Endothelial cell of umbilical vein (primary cell): Measurements from ENCODE around the gene TFIP11. TPM values are rescaled to one million over a fixed set of nuclear protein-coding genes. Genes with fewer than 3 reads are reported as not detected.

Source experiments
- BruUV-seq: library from RNA; stranded (reverse); fragments of 400-500 nt; replicated peaks from 2 replicates; lab custom pipeline; 2021; lab: Mats Ljungman, UMichigan
- CTCF ChIA-PET: fragments of 300-600, 350-600 bp; sonication (Branson Sonifier 250); formaldehyde crosslinking; loops from one replicate; lab custom pipeline; 2021; ENCODE audit warnings: antibody characterized with exemption, inconsistent platforms; lab: Charles Lee
- POLR2A ChIA-PET: fragments of 300-600, 350-600 bp; sonication (Branson Sonifier 250); formaldehyde crosslinking; loops from one replicate; lab custom pipeline; 2021; ENCODE audit warnings: antibody characterized with exemption, inconsistent platforms; lab: Charles Lee
- DNase-seq: peaks from one replicate; pipeline ENCODE4 v3.0.0-alpha.2; 2011; ENCODE audit warnings: low read depth, low spot score
- FAIRE-seq: peaks from 2 replicates; lab custom pipeline; 2011; peaks lifted over from hg19 to GRCh38; lab: Jason Lieb, UNC
- H2AFZ ChIP-seq: 2 replicates; pipeline ENCODE4 v1.6.0; 2012; ENCODE audit warnings: low read depth, low read length, control low read depth, inconsistent platforms
- H3K27ac ChIP-seq: 2 replicates; pipeline ENCODE4 v1.5.1; 2011; ENCODE audit warnings: low read depth, mild to moderate bottlenecking, control low read depth, low read length, moderate library complexity; ENCODE audit not compliant: insufficient read depth
- H3K27me3 ChIP-seq, 2 experiments: 2 replicates each; pipeline versions ENCODE4 v1.6.0 to v1.6.1; 2011; ENCODE audit warnings: low read length in 2 of 2, mixed read lengths in 1 of 2; ENCODE audit not compliant: control insufficient read depth in 2 of 2, insufficient read depth in 2 of 2
- H3K36me3 ChIP-seq, 2 experiments: 2 replicates in 1 of 2; 3 replicates in 1 of 2; pipeline ENCODE4 v1.5.1; 2011; ENCODE audit warnings: low read length in 2 of 2, mild to moderate bottlenecking in 1 of 2, moderate library complexity in 1 of 2; ENCODE audit not compliant: control insufficient read depth in 2 of 2, insufficient read depth in 2 of 2; ENCODE audit errors: extremely low read depth in 1 of 2
- H3K4me1 ChIP-seq: 3 replicates; pipeline ENCODE4 v1.5.1; 2011; ENCODE audit warnings: mild to moderate bottlenecking, low read length; ENCODE audit not compliant: control insufficient read depth, insufficient read depth; ENCODE audit errors: extremely low read depth
- H3K4me2 ChIP-seq: 2 replicates; pipeline ENCODE4 v1.6.1; 2011; ENCODE audit warnings: low read length, control low read depth, mixed read lengths; ENCODE audit not compliant: insufficient read depth
- H3K4me3 ChIP-seq, 3 experiments: fragments of 200-600 bp in 1 of 3; sonication (generic), shearing (Covaris generic) in 1 of 3; replicated peaks in 1 of 3; 2 replicates each; pipeline ENCODE4 v1.5.1; 2011 to 2016; ENCODE audit warnings: control low read depth in 3 of 3, low read length in 3 of 3, mild to moderate bottlenecking in 2 of 3, inconsistent platforms in 1 of 3, low read depth in 1 of 3, moderate library complexity in 1 of 3; ENCODE audit not compliant: insufficient read depth in 1 of 3
- H3K79me2 ChIP-seq: 2 replicates; pipeline ENCODE4 v1.6.0; 2012; ENCODE audit warnings: low read length, inconsistent platforms; ENCODE audit not compliant: control insufficient read depth, insufficient read depth
- H3K9ac ChIP-seq: replicated peaks from 2 replicates; pipeline ENCODE3; 2011; ENCODE audit warnings: low read length, control low read depth; ENCODE audit not compliant: insufficient read depth; ENCODE audit errors: extremely low read depth
- H3K9me1 ChIP-seq: replicated peaks from 3 replicates; pipeline ENCODE4 v1.6.0; 2011; ENCODE audit warnings: mild to moderate bottlenecking, low read length; ENCODE audit not compliant: control insufficient read depth, insufficient read depth; ENCODE audit errors: extremely low read depth
- H3K9me3 ChIP-seq: replicated peaks from 2 replicates; pipeline ENCODE4 v1.5.1; 2012; ENCODE audit warnings: low read length, inconsistent platforms; ENCODE audit not compliant: control insufficient read depth, insufficient read depth
- H4K20me1 ChIP-seq: replicated peaks from 2 replicates; pipeline ENCODE3; 2011; ENCODE audit warnings: mild to moderate bottlenecking, low read length; ENCODE audit not compliant: control insufficient read depth, insufficient read depth; ENCODE audit errors: extremely low read depth
- EZH2 ChIP-seq: IDR thresholded peaks from 2 replicates; pipeline ENCODE4 v1.6.1; 2012; ENCODE audit warnings: borderline replicate concordance, low read depth, mild to moderate bottlenecking, moderate library complexity, low read length, inconsistent platforms; ENCODE audit not compliant: severe bottlenecking
- FOS ChIP-seq: IDR thresholded peaks from 2 replicates; pipeline ENCODE4 v1.6.1; 2011; ENCODE audit warnings: mild to moderate bottlenecking, low read length, moderate library complexity, borderline replicate concordance; ENCODE audit not compliant: insufficient read depth
- GATA2 ChIP-seq: IDR thresholded peaks from 2 replicates; pipeline ENCODE4 v1.7.0; 2011; ENCODE audit warnings: low read depth, mild to moderate bottlenecking, moderate library complexity, mixed read lengths, low read length; ENCODE audit not compliant: insufficient read length, insufficient read depth
- JUN ChIP-seq: IDR thresholded peaks from 2 replicates; pipeline ENCODE4 v1.6.1; 2011; ENCODE audit warnings: borderline replicate concordance, low read depth; ENCODE audit not compliant: insufficient read length, insufficient read depth
- MYC ChIP-seq: IDR thresholded peaks from one replicate; pipeline ENCODE4 v1.6.1; 2011; ENCODE audit warnings: mild to moderate bottlenecking, low read depth, low read length
- POLR2A ChIP-seq: IDR thresholded peaks from 2 replicates; pipeline ENCODE4 v1.6.1; 2012; ENCODE audit warnings: low read depth, mild to moderate bottlenecking, control low read depth, low read length
- POLR2AphosphoS5 ChIP-seq: IDR thresholded peaks from 2 replicates; pipeline ENCODE4 v1.6.1; 2012; ENCODE audit warnings: low read depth, mild to moderate bottlenecking, control low read depth, low read length, moderate library complexity; ENCODE audit not compliant: insufficient read depth
- dilution Hi-C: fragments of 300-500 bp; cut with MboI; formaldehyde crosslinking; loops from one replicate; pipeline ENCODE4 v1.15.0; 2019; ENCODE audit warnings: low sequenced_read_pairs; ENCODE audit not compliant: extremely low pct_ligation_motif_present
- intact Hi-C: fragments of 100-400 bp; cut with micrococcal nuclease; formaldehyde crosslinking; loops from one replicate; pipeline ENCODE4 v1.10.0; 2022
- polyA plus RNA-seq, 4 experiments: library from polyadenylated mRNA; depleted of rRNA in 3 of 4; stranded (reverse) in 3 of 4; unstranded in 1 of 4; fragments of >200 nt; gene quantifications; 2 replicates each; pipeline versions ENCODE4 v1.2.1 to v1.2.3, GENCODE V29; 2011 to 2012; ENCODE audit warnings: missing spikeins in 1 of 4
- total RNA-seq: library from RNA; stranded (reverse); gene quantifications from 2 replicates; pipeline ENCODE4 v1.2.3, GENCODE V29; 2021
- TF ChIP-seq, protein P1 (sequence below): IDR thresholded peaks from 2 replicates; pipeline ENCODE4 v1.6.1; 2011; ENCODE audit not compliant: insufficient read depth, insufficient read length
- TF ChIP-seq, protein P2 (sequence below), 2 donors: IDR thresholded peaks; 1 replicate in 1 of 2; 2 replicates in 1 of 2; pipeline ENCODE4 v1.5.1; 2011; ENCODE audit warnings: low read length in 2 of 2, mild to moderate bottlenecking in 2 of 2, moderate library complexity in 2 of 2, control low read depth in 1 of 2, inconsistent platforms in 1 of 2, low read depth in 1 of 2; ENCODE audit not compliant: insufficient read depth in 1 of 2; ENCODE audit errors: extremely low read depth in 1 of 2

TFIP11 gene
- total and polyA plus RNA-seq, 2 donors (not counting 3 experiments of a cell fraction or from before 2014, with no cell fraction given): 35.7 to 54.9 TPM

GRCh38 chr22:26448941-26449340, 63.3 kb downstream of the TFIP11 start:
- Histone ChIP-seq H3K4me3 (no peak overlapping the region), H2AFZ (no peak overlapping the region), H3K9me3 (no peaks in the 10 kb centered on the region), H3K79me2 (no peaks in the 10 kb centered on the region), H3K4me2 (no peak overlapping the region), H3K27me3 (no peaks in the 10 kb centered on the region), H3K9me1 (no peaks in the 10 kb centered on the region), H4K20me1 (no peaks in the 10 kb centered on the region), H3K9ac (no peak overlapping the region), H3K36me3 (peaks cover 2 to 13% of the 10 kb centered on the region in 2 experiments), H3K4me1 (no peaks in the 10 kb centered on the region), H3K27ac (no peak overlapping the region)
- DNase-seq (no peak), FAIRE-seq (no peak)
- CTCF ChIA-PET: interaction anchor here (1.2 to 3.0 kb wide), 4 partner anchors 14 to 84 kb away, joined by 4 to 9 read pairs (median 6); no protein-coding TSS in a partner anchor
- intact Hi-C loops: no loop called here
- no peak for TF ChIP-seq POLR2A
- no peak for TF ChIP-seq FOS
- POLR2A ChIA-PET: no interaction called here
- dilution Hi-C loops: no loop called here
- no TSS peak for BruUV-seq

- BruUV-seq: no TSS peak
- Histone ChIP-seq H3K4me2 (no peak overlapping the region), H3K27ac (no peak overlapping the region)
Observed at GRCh38 chr22:26448334-26448733, 63.9 kb downstream of the TFIP11 start.

More at GRCh38 chr22:26448334-26448733, 63.9 kb downstream of the TFIP11 start:
- FAIRE-seq (no peak), DNase-seq (no peak)
- intact Hi-C loops (no loop called here), dilution Hi-C loops (no loop called here)
- Histone ChIP-seq H2AFZ (no peak overlapping the region), H3K36me3 (peaks cover 2 to 11% of the 10 kb centered on the region in 2 experiments), H3K9me3 (no peaks in the 10 kb centered on the region), H3K4me1 (no peaks in the 10 kb centered on the region), H3K79me2 (no peaks in the 10 kb centered on the region), H3K27me3 (no peaks in the 10 kb centered on the region), H4K20me1 (no peaks in the 10 kb centered on the region), H3K9me1 (no peaks in the 10 kb centered on the region), H3K9ac (no peak overlapping the region), H3K4me3 (no peak overlapping the region)
- ChIA-PET CTCF (interaction anchor here (1.2 to 3.0 kb wide), 4 partner anchors 13 to 84 kb away, joined by 4 to 9 read pairs (median 6); no protein-coding TSS in a partner anchor), POLR2A (interaction anchor here (0.9 kb wide), 1 partner anchor 18 kb away, joined by 3 read pairs; no protein-coding TSS in a partner anchor)
- TF ChIP-seq POLR2AphosphoS5 (no peak), GATA2 (no peak), FOS (no peak), MYC (no peak), POLR2A (no peak), EZH2 (no peak), JUN (no peak)
- TF ChIP-seq, protein P1, sequence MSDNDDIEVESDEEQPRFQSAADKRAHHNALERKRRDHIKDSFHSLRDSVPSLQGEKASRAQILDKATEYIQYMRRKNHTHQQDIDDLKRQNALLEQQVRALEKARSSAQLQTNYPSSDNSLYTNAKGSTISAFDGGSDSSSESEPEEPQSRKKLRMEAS: no peak
- TF ChIP-seq, protein P2, sequence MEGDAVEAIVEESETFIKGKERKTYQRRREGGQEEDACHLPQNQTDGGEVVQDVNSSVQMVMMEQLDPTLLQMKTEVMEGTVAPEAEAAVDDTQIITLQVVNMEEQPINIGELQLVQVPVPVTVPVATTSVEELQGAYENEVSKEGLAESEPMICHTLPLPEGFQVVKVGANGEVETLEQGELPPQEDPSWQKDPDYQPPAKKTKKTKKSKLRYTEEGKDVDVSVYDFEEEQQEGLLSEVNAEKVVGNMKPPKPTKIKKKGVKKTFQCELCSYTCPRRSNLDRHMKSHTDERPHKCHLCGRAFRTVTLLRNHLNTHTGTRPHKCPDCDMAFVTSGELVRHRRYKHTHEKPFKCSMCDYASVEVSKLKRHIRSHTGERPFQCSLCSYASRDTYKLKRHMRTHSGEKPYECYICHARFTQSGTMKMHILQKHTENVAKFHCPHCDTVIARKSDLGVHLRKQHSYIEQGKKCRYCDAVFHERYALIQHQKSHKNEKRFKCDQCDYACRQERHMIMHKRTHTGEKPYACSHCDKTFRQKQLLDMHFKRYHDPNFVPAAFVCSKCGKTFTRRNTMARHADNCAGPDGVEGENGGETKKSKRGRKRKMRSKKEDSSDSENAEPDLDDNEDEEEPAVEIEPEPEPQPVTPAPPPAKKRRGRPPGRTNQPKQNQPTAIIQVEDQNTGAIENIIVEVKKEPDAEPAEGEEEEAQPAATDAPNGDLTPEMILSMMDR (IDR thresholded peaks at IDR 0.05; ENCODE audit: extremely low read depth in 1 of 2, insufficient read depth in 1 of 2, low read depth in 1 of 2, low read length in 2 of 2): no peak
